Measurements from ENCODE around the gene NUP50. TPM values are rescaled to one million over a fixed set of nuclear protein-coding genes. Genes with fewer than 3 reads are reported as not detected.

NUP50 gene
- total RNA-seq, 1 experiment from 2014 or later = 134 TPM

DNA sequence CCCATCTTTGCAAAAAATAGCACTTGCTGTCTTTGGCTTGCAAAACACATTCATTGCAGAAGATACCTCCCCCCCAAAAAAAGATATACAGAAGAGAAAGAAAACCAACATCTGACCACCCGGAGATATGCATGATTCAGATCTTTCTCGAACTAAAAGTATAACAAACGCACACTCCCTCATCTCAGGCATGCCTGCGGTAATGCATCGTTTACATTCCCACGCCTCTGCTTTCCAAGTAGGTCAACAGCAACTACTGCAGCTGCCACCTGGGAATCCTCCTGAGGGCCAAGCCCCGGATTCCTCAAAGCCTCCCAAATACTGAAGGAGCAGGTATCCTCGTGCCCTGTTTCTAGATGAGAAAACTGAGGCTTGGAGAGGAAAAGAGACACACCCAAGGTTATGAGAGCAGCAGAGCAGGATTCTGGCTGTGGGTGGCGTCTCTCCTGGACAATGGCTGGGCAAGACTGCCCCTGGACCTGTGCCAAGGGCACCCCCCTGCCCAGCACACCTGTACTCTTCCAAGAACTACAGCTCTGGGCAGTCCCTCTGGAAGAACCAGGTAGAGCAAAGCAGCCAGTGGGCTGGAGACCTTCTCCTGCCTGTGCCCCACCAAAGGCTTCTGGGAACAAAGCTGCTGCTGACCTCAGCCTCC, 38.1 kb downstream of the NUP50 start:
- no peak for TF ChIP-seq CTCF (conservative IDR thresholded peaks at IDR 0.05)
- H2BK15ac ChIP-seq (ENCODE audit: low read depth, low read length) = no peak overlapping the region
- no peak overlapping the region for H4K91ac ChIP-seq (ENCODE audit: insufficient read length, low read depth, low read length)
- DNase-seq = no peak
- H4K20me1 ChIP-seq (ENCODE audit: control insufficient read depth, insufficient read depth, insufficient read length) = peaks cover 4% of the 10 kb centered on the region
- H2BK120ac ChIP-seq (ENCODE audit: low read depth, low read length, poor library complexity, severe bottlenecking) = no peak overlapping the region
- no peaks in the 10 kb centered on the region for H3K79me2 ChIP-seq (ENCODE audit: insufficient read depth, low read length)
- Mint-ChIP-seq H3K27me3 (ENCODE audit: low read depth) (no peaks in the 10 kb centered on the region), H3K27ac (peak overlapping the region in 1 of 3 experiments; percentile 64; a peak in 2 of 7 replicates), H3K4me1 (peaks cover 27 to 38% of the 10 kb centered on the region in 2 experiments), H3K36me3 (ENCODE audit: insufficient read depth in 1 of 3, low read depth in 3 of 3) (peaks cover 4 to 35% (median 24%) of the 10 kb centered on the region in 3 experiments; a peak in 6 of 7 replicates), H3K9me3 (no peaks in the 10 kb centered on the region), H3K4me3 (no peak overlapping the region)
- no peak overlapping the region for H4K8ac ChIP-seq (replicated peaks; ENCODE audit: insufficient read length, low read depth, low read length)
- no peak overlapping the region for H2BK12ac ChIP-seq (ENCODE audit: insufficient read length, low read depth, low read length)
- H3K27ac ChIP-seq (ENCODE audit: insufficient read length, low read depth, low read length) = no peak overlapping the region
- H3K4ac ChIP-seq (ENCODE audit: low read depth, low read length) = no peak overlapping the region
- H2AFZ ChIP-seq (ENCODE audit: low read length) = no peak overlapping the region
- H4K5ac ChIP-seq (ENCODE audit: insufficient read length, low read depth, low read length) = no peak overlapping the region
- H3K23ac ChIP-seq (ENCODE audit: insufficient read length, low read depth, low read length) = no peak overlapping the region
- H2AK5ac ChIP-seq (ENCODE audit: insufficient read length, low read length) = no peak overlapping the region
- H3T11ph ChIP-seq (ENCODE audit: low read length) = no peak overlapping the region
- no peak overlapping the region for H2BK20ac ChIP-seq (ENCODE audit: low read depth, low read length, poor library complexity, severe bottlenecking)
- no peaks in the 10 kb centered on the region for H3K23me2 ChIP-seq (ENCODE audit: insufficient read length, low read depth, low read length, poor library complexity, severe bottlenecking)
- H3K56ac ChIP-seq (ENCODE audit: insufficient read length, low read depth, low read length) = no peak overlapping the region
- no peak overlapping the region for H3K9ac ChIP-seq (ENCODE audit: extremely low read depth, insufficient read length, low read length)
- no peaks in the 10 kb centered on the region for H3K9me3 ChIP-seq (ENCODE audit: control insufficient read depth, low read depth, low read length)
- H3K79me1 ChIP-seq (ENCODE audit: insufficient read depth, low read depth, low read length, poor library complexity, severe bottlenecking) = no peaks in the 10 kb centered on the region
- no peaks in the 10 kb centered on the region for H3K27me3 ChIP-seq (ENCODE audit: insufficient read depth, low read length)
- H3K4me2 ChIP-seq (ENCODE audit: insufficient read depth, insufficient read length, low read length) = no peak overlapping the region
- no peak overlapping the region for H3K18ac ChIP-seq (ENCODE audit: insufficient read length, low read depth, low read length)
- H3K14ac ChIP-seq (ENCODE audit: insufficient read depth, low read length) = no peak overlapping the region
- WGBS (ENCODE audit: extremely low coverage, insufficient read length, low lambda C conversion rate) = no CpG with 5 or more reads among the region's 9 CpGs
- H3K4me1 ChIP-seq (ENCODE audit: insufficient read depth, low read length) = no peaks in the 10 kb centered on the region
- no peak overlapping the region for H2BK5ac ChIP-seq (ENCODE audit: insufficient read length, low read length)
